ENCODE measurements around the gene GAD2.

Gene GAD2

GRCh38 chr10:26310361-26310760 lies 93.8 kb downstream of the GAD2 start:
- no peak for TF ChIP-seq CTCF (IDR thresholded peaks at IDR 0.05; ENCODE audit: low read depth, low read length)
- Histone ChIP-seq H3K9me3 (ENCODE audit: severe bottlenecking) (no peaks in the 10 kb centered on the region), H3K36me3 (no peaks in the 10 kb centered on the region), H3K27ac (no peak overlapping the region), H3K4me3 (ENCODE audit: low read depth, low read length) (no peak overlapping the region), H3K27me3 (ENCODE audit: insufficient read depth, low read depth, severe bottlenecking) (no peaks in the 10 kb centered on the region)
- DNase-seq = no peak

- no peak overlapping the region for H3K4me3 ChIP-seq (ENCODE audit: low read depth, low read length)
- no peaks in the 10 kb centered on the region for H3K9me3 ChIP-seq (ENCODE audit: severe bottlenecking)
- H3K27me3 ChIP-seq (ENCODE audit: insufficient read depth, low read depth, severe bottlenecking) = no peaks in the 10 kb centered on the region
- no peak for TF ChIP-seq CTCF (IDR thresholded peaks at IDR 0.05; ENCODE audit: low read depth, low read length)
- H3K36me3 ChIP-seq = no peaks in the 10 kb centered on the region
- no peak for DNase-seq
- no peak overlapping the region for H3K27ac ChIP-seq
Observed at GRCh38 chr10:26311383-26311940, 94.9 kb downstream of the GAD2 start.

GRCh38 chr10:26314265-26315013 lies 97.9 kb downstream of the GAD2 start:
- Histone ChIP-seq H3K36me3 (no peaks in the 10 kb centered on the region), H3K4me3 (ENCODE audit: low read depth, low read length) (no peak overlapping the region), H3K27me3 (ENCODE audit: insufficient read depth, low read depth, severe bottlenecking) (no peaks in the 10 kb centered on the region), H3K9me3 (ENCODE audit: severe bottlenecking) (no peaks in the 10 kb centered on the region), H3K27ac (no peak overlapping the region)
- no peak for TF ChIP-seq CTCF (IDR thresholded peaks at IDR 0.05; ENCODE audit: low read depth, low read length)
- DNase-seq = no peak

- Histone ChIP-seq H3K4me3 (ENCODE audit: low read depth, low read length) (no peak overlapping the region), H3K27ac (no peak overlapping the region), H3K36me3 (no peaks in the 10 kb centered on the region), H3K27me3 (ENCODE audit: insufficient read depth, low read depth, severe bottlenecking) (no peaks in the 10 kb centered on the region), H3K9me3 (ENCODE audit: severe bottlenecking) (no peaks in the 10 kb centered on the region)
- no peak for TF ChIP-seq CTCF (IDR thresholded peaks at IDR 0.05; ENCODE audit: low read depth, low read length)
- no peak for DNase-seq
Observed at GRCh38 chr10:26318672-26319071, 102.1 kb downstream of the GAD2 start.

- Histone ChIP-seq H3K27me3 (ENCODE audit: insufficient read depth, low read depth, severe bottlenecking) (no peaks in the 10 kb centered on the region), H3K4me3 (ENCODE audit: low read depth, low read length) (no peak overlapping the region), H3K9me3 (ENCODE audit: severe bottlenecking) (no peaks in the 10 kb centered on the region), H3K27ac (no peak overlapping the region), H3K36me3 (no peaks in the 10 kb centered on the region)
- no peak for DNase-seq
- TF ChIP-seq CTCF (IDR thresholded peaks at IDR 0.05; ENCODE audit: low read depth, low read length) = no peak
Observed at GRCh38 chr10:26323219-26323618, 106.6 kb downstream of the GAD2 start.

Data from WERI-Rb-1 (cell line).